Measurements from ENCODE around the gene BIVM. TPM values are rescaled to one million over a fixed set of nuclear protein-coding genes. Genes with fewer than 3 reads are reported as not detected.

BIVM gene
- total and polyA plus RNA-seq, 7 experiments from 2014 or later: 2.6 to 31.2 (median 4.3) TPM

- peak overlapping the region in 2 of 9 donors; percentile 17 to 23 for H3K27ac Mint-ChIP-seq
- Histone ChIP-seq H3K36me3 (ENCODE audit: control insufficient read depth in 2 of 3, insufficient read depth in 3 of 3, low read length in 3 of 3) (peaks cover 20 to 76% (median 32%) of the 10 kb centered on the region in 3 experiments), H3K27ac (ENCODE audit: low read depth, low read length) (no peak overlapping the region), H3K4me1 (ENCODE audit: control insufficient read depth in 2 of 2, insufficient read depth in 2 of 2, low read length in 2 of 2) (peaks cover 0 to 6% of the 10 kb centered on the region in 2 donors), H3K27me3 (ENCODE audit: control insufficient read depth in 2 of 2, insufficient read depth in 2 of 2, low read length in 2 of 2) (no peaks in the 10 kb centered on the region), H3K9me3 (ENCODE audit: control insufficient read depth in 2 of 3, low read length in 3 of 3) (no peaks in the 10 kb centered on the region), H3K4me3 (ENCODE audit: low read length) (no peak overlapping the region)
- no peak overlapping the region for H3K4me3 Mint-ChIP-seq
- H3K27me3 Mint-ChIP-seq: no peaks in the 10 kb centered on the region
- H3K4me1 Mint-ChIP-seq: peaks cover 19 to 54% (median 46%) of the 10 kb centered on the region in 7 donors
- ChIA-PET POLR2A (no interaction called here), CTCF (no interaction called here)
- no peak for DNase-seq
- intact Hi-C loops (cut with micrococcal nuclease): no loop called here
- ATAC-seq: no peak
- peaks cover 0 to 1% (median 0%) of the 10 kb centered on the region in 11 donors for H3K9me3 Mint-ChIP-seq
- H3K36me3 Mint-ChIP-seq: peaks cover 14 to 36% (median 25%) of the 10 kb centered on the region in 5 donors
Measured at GRCh38 chr13:102868366-102868936, 69.5 kb downstream of the BIVM start.

DNA sequence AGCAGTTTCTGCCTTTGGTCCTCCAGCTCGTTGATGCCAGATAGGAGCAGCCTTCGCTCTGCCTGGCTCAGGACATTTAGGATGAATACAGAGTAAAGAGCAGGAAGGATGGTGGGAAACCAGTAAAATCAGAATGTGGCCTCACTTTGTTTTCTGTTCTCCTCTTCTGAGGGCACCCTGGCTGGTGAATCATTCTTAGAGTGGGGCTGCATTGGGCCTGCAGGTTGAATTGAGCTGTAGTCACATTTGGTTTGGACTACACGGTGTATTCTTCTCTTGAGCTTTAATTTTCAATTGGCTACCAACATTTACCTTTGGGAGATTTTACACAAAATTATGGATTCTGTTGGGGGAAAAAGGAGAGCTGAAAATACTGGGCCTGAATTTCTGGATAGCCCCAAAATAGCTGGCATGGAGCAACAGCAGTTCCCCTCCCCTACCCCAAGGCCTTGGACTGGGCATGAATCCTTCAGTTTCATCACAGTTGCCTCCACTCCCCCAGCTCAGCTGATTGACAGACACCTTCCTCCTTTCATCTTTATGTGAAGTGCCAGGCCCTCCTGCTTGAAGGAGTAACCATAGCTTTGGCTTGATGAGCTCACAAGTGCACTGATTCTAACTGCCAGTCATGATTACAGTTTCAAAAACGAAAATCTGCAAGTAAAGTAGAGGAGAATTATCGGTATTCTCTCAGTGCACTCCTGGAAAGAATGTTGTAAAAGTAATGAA lies 71.2 kb downstream of the BIVM start:
- Mint-ChIP-seq H3K36me3 (peaks cover 15 to 37% (median 24%) of the 10 kb centered on the region in 5 donors), H3K4me3 (peak overlapping the region in 1 of 10 donors; percentile 16), H3K4me1 (peaks cover 14 to 37% (median 30%) of the 10 kb centered on the region in 7 donors), H3K9me3 (peaks cover 0 to 1% (median 0%) of the 10 kb centered on the region in 11 donors), H3K27ac (peak overlapping the region in 8 of 9 donors; percentile 21 to 86 (median 52)), H3K27me3 (no peaks in the 10 kb centered on the region)
- Histone ChIP-seq H3K36me3 (ENCODE audit: control insufficient read depth in 2 of 3, insufficient read depth in 3 of 3, low read length in 3 of 3) (peaks cover 24 to 69% (median 29%) of the 10 kb centered on the region in 3 experiments), H3K9me3 (ENCODE audit: control insufficient read depth in 2 of 3, low read length in 3 of 3) (no peaks in the 10 kb centered on the region), H3K4me1 (ENCODE audit: control insufficient read depth in 2 of 2, insufficient read depth in 2 of 2, low read length in 2 of 2) (no peaks in the 10 kb centered on the region), H3K27me3 (ENCODE audit: control insufficient read depth in 2 of 2, insufficient read depth in 2 of 2, low read length in 2 of 2) (no peaks in the 10 kb centered on the region), H3K27ac (ENCODE audit: low read depth, low read length) (no peak overlapping the region), H3K4me3 (ENCODE audit: low read length) (no peak overlapping the region)
- ATAC-seq: peak; percentile 20
- intact Hi-C loops (cut with micrococcal nuclease): loop anchor here in 1 of 2 donors (1.0 to 2.0 kb wide), 2 partner anchors 23 to 290 kb away; partner anchors contain the start of gene ERCC5
- CTCF ChIA-PET: interaction anchor here (0.6 to 1.6 kb wide), 10 partner anchors 9 to 301 kb away, joined by 3 to 5 read pairs (median 4); no protein-coding TSS in a partner anchor
- POLR2A ChIA-PET: interaction anchor here (0.8 to 1.0 kb wide), 2 partner anchors 24 to 273 kb away, joined by 3 to 4 read pairs; partner anchors contain the start of genes ERCC5 and TPP2
- DNase-seq: peak in 1 of 9 donors; percentile 10

DNA sequence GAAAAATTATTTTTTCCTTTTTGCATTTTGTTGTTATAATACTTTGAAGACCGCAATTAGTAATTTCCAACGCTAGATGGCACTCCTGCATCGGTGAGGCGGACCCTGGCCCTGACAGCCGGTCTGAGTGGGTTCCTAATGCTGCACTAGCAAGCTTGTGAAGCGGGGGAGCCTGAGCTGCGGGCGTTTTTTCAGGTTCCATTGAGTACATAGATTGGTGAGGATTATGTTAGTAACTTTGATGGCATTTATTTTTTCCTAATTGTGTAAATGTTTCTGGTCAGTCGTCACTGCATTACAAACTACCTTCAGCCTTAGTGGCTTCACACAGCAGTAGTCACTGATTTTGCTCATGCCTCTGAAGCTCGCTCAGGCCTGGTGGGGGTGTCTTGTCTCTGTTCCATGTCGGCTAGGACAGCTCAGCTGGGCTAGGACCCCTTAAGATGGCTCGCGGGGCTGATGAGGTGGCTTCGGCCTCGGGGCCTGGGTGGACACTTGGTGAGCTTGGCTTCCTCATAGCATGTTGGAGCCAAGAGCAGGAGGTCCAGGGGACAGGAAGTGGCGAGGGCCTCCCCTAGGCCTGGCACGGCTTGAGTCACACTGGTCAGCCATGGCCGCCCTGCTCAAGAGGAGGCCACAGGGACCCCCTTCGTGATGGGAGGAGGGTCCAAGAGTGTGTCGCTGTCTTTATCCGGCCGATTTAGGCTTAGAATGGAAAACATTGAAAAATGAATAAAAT lies 71.9 kb downstream of the BIVM start:
- DNase-seq (peak in 6 of 9 donors; percentile 27 to 51 (median 46)), ATAC-seq (peak; percentile 77)
- Histone ChIP-seq H3K4me1 (ENCODE audit: control insufficient read depth in 2 of 2, insufficient read depth in 2 of 2, low read length in 2 of 2) (no peaks in the 10 kb centered on the region), H3K36me3 (ENCODE audit: control insufficient read depth in 2 of 3, insufficient read depth in 3 of 3, low read length in 3 of 3) (peaks cover 22 to 68% (median 24%) of the 10 kb centered on the region in 3 experiments), H3K4me3 (ENCODE audit: low read length) (no peak overlapping the region), H3K9me3 (ENCODE audit: control insufficient read depth in 2 of 3, low read length in 3 of 3) (no peaks in the 10 kb centered on the region), H3K27me3 (ENCODE audit: control insufficient read depth in 2 of 2, insufficient read depth in 2 of 2, low read length in 2 of 2) (no peaks in the 10 kb centered on the region), H3K27ac (ENCODE audit: low read depth, low read length) (no peak overlapping the region)
- H3K36me3 Mint-ChIP-seq: peaks cover 16 to 39% (median 26%) of the 10 kb centered on the region in 5 donors
- peaks cover 0 to 1% (median 0%) of the 10 kb centered on the region in 11 donors for H3K9me3 Mint-ChIP-seq
- intact Hi-C loops (cut with micrococcal nuclease): loop anchor here in 1 of 2 donors (1.0 to 2.0 kb wide), 2 partner anchors 24 to 291 kb away; partner anchors contain the start of gene ERCC5
- peak overlapping the region in 7 of 9 donors; percentile 21 to 87 (median 36) for H3K27ac Mint-ChIP-seq
- H3K4me3 Mint-ChIP-seq: no peak overlapping the region
- CTCF ChIA-PET: interaction anchor here (0.6 to 1.6 kb wide), 10 partner anchors 9 to 302 kb away, joined by 3 to 5 read pairs (median 4); no protein-coding TSS in a partner anchor
- no peaks in the 10 kb centered on the region for H3K27me3 Mint-ChIP-seq
- H3K4me1 Mint-ChIP-seq: peaks cover 11 to 31% (median 25%) of the 10 kb centered on the region in 7 donors
- POLR2A ChIA-PET: interaction anchor here (0.8 to 1.0 kb wide), 2 partner anchors 24 to 274 kb away, joined by 3 to 4 read pairs; partner anchors contain the start of genes ERCC5 and TPP2

GRCh38 chr13:102872131-102872530 lies 73.2 kb downstream of the BIVM start:
- no peak overlapping the region for H3K27ac ChIP-seq (ENCODE audit: low read depth, low read length)
- ATAC-seq (no peak), DNase-seq (no peak)
- ChIA-PET CTCF (no interaction called here), POLR2A (no interaction called here)
- no peaks in the 10 kb centered on the region for H3K27me3 Mint-ChIP-seq
- peaks cover 17 to 44% (median 26%) of the 10 kb centered on the region in 5 donors for H3K36me3 Mint-ChIP-seq
- H3K4me1 Mint-ChIP-seq: peaks cover 11 to 27% (median 22%) of the 10 kb centered on the region in 7 donors
- H3K4me3 Mint-ChIP-seq: no peak overlapping the region
- no peaks in the 10 kb centered on the region for H3K27me3 ChIP-seq (ENCODE audit: control insufficient read depth in 2 of 2, insufficient read depth in 2 of 2, low read length in 2 of 2)
- H3K9me3 ChIP-seq (ENCODE audit: control insufficient read depth in 2 of 3, low read length in 3 of 3): no peaks in the 10 kb centered on the region
- peaks cover 0 to 1% (median 0%) of the 10 kb centered on the region in 11 donors for H3K9me3 Mint-ChIP-seq
- peaks cover 21 to 68% (median 28%) of the 10 kb centered on the region in 3 experiments for H3K36me3 ChIP-seq (ENCODE audit: control insufficient read depth in 2 of 3, insufficient read depth in 3 of 3, low read length in 3 of 3)
- intact Hi-C loops (cut with micrococcal nuclease): no loop called here
- H3K4me3 ChIP-seq (ENCODE audit: low read length): no peak overlapping the region
- no peaks in the 10 kb centered on the region for H3K4me1 ChIP-seq (ENCODE audit: control insufficient read depth in 2 of 2, insufficient read depth in 2 of 2, low read length in 2 of 2)
- peak overlapping the region in 1 of 9 donors; percentile 39 for H3K27ac Mint-ChIP-seq

- Mint-ChIP-seq H3K4me1 (peaks cover 12 to 23% (median 18%) of the 10 kb centered on the region in 7 donors), H3K9me3 (peaks cover 0 to under 1% (median 0%) of the 10 kb centered on the region in 11 donors), H3K36me3 (peaks cover 16 to 44% (median 22%) of the 10 kb centered on the region in 5 donors), H3K27me3 (no peaks in the 10 kb centered on the region), H3K27ac (peak overlapping the region in 3 of 9 donors; percentile 10 to 53 (median 39)), H3K4me3 (peak overlapping the region in 1 of 10 donors; percentile 4)
- intact Hi-C loops (cut with micrococcal nuclease): no loop called here
- ATAC-seq: no peak
- no peaks in the 10 kb centered on the region for H3K9me3 ChIP-seq (ENCODE audit: control insufficient read depth in 2 of 3, low read length in 3 of 3)
- no peak for DNase-seq
- POLR2A ChIA-PET: interaction anchor here (0.6 kb wide), 1 partner anchor 1785 kb away, joined by 7 read pairs; no protein-coding TSS in a partner anchor
- no peaks in the 10 kb centered on the region for H3K4me1 ChIP-seq (ENCODE audit: control insufficient read depth in 2 of 2, insufficient read depth in 2 of 2, low read length in 2 of 2)
- H3K4me3 ChIP-seq (ENCODE audit: low read length): no peak overlapping the region
- H3K36me3 ChIP-seq (ENCODE audit: control insufficient read depth in 2 of 3, insufficient read depth in 3 of 3, low read length in 3 of 3): peaks cover 21 to 65% (median 24%) of the 10 kb centered on the region in 3 experiments
- H3K27me3 ChIP-seq (ENCODE audit: control insufficient read depth in 2 of 2, insufficient read depth in 2 of 2, low read length in 2 of 2): no peaks in the 10 kb centered on the region
- no peak overlapping the region for H3K27ac ChIP-seq (ENCODE audit: low read depth, low read length)
- CTCF ChIA-PET: interaction anchor here (1.0 kb wide), 1 partner anchor 145 kb away, joined by 3 read pairs; no protein-coding TSS in a partner anchor
Measured at GRCh38 chr13:102872531-102872930, 73.6 kb downstream of the BIVM start.

GRCh38 chr13:102873653-102874052 lies 74.7 kb downstream of the BIVM start:
- H3K4me3 ChIP-seq (ENCODE audit: low read length): no peak overlapping the region
- H3K36me3 ChIP-seq (ENCODE audit: control insufficient read depth in 2 of 3, insufficient read depth in 3 of 3, low read length in 3 of 3): peaks cover 15 to 56% (median 23%) of the 10 kb centered on the region in 3 experiments
- Mint-ChIP-seq H3K4me1 (peaks cover 11 to 21% (median 17%) of the 10 kb centered on the region in 7 donors), H3K9me3 (no peaks in the 10 kb centered on the region), H3K4me3 (no peak overlapping the region), H3K36me3 (peaks cover 14 to 43% (median 20%) of the 10 kb centered on the region in 5 donors), H3K27ac (no peak overlapping the region), H3K27me3 (no peaks in the 10 kb centered on the region)
- H3K27ac ChIP-seq (ENCODE audit: low read depth, low read length): no peak overlapping the region
- ChIA-PET POLR2A (no interaction called here), CTCF (no interaction called here)
- no peaks in the 10 kb centered on the region for H3K9me3 ChIP-seq (ENCODE audit: control insufficient read depth in 2 of 3, low read length in 3 of 3)
- intact Hi-C loops (cut with micrococcal nuclease): no loop called here
- ATAC-seq: no peak
- no peak for DNase-seq
- no peaks in the 10 kb centered on the region for H3K4me1 ChIP-seq (ENCODE audit: control insufficient read depth in 2 of 2, insufficient read depth in 2 of 2, low read length in 2 of 2)
- no peaks in the 10 kb centered on the region for H3K27me3 ChIP-seq (ENCODE audit: control insufficient read depth in 2 of 2, insufficient read depth in 2 of 2, low read length in 2 of 2)

All from naive thymus-derived CD4-positive, alpha-beta T cell (primary cell).